GM18502 (cell line): Measurements from ENCODE around the gene RIPK1.
"Not testable (repeated sequence)": the region's sequence is repeated elsewhere in the genome, so short reads cannot be mapped to it uniquely, and the experiment has no call there.

Experiments
- ATAC-seq: cut with Tn5 transposase; IDR thresholded peaks from one replicate; pipeline ENCODE4 v1.9.1; 2021; ENCODE audit warnings: mild to moderate bottlenecking; ENCODE audit not compliant: unreplicated experiment, poor library complexity

The RIPK1 gene

GRCh38 chr6:3068329-3069214 is at the start of gene RIPK1:
Gene RIPK1, plus strand, starts transcription at chr6:3068494. Its CDS starts 8,330 bp downstream, at chr6:3076824.
- peak; percentile 81 for ATAC-seq

GRCh38 chr6:3019065-3019464 is 49.2 kb upstream of the RIPK1 start:
- no peak for ATAC-seq

DNA sequence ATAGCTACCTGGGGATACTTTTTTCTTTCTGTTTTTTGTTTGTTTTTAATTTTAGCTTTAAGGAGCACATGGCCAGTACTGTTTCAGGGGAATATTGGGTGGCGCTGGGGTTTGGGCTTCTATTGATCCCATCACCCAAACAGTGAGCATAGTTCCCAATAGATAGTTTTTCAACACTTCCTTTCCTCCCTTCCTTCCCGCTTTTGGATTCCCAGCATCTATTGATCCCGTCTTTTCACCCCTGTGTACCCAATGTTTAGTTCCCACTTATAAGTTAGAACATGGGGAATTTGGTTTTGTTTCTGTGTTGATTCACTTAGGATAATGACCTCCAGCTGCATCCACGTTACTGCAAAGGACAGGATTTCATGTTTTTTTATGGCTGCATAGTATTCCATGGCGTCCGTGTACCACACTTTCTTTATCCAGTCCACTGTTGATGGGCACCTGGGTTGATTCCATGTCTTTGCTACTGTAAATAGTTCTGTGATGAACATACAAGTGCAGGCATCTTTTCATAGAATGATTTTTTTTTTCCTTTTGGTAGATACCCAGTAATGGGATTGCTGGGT is 48.5 kb upstream of the RIPK1 start:
- ATAC-seq: no peak

- not testable (repeated sequence) for ATAC-seq
Measured at GRCh38 chr6:3020976-3021598, 47.2 kb upstream of the RIPK1 start.

- ATAC-seq: peak; percentile 4
Measured at GRCh38 chr6:3022765-3023662, 45.3 kb upstream of the RIPK1 start.

DNA sequence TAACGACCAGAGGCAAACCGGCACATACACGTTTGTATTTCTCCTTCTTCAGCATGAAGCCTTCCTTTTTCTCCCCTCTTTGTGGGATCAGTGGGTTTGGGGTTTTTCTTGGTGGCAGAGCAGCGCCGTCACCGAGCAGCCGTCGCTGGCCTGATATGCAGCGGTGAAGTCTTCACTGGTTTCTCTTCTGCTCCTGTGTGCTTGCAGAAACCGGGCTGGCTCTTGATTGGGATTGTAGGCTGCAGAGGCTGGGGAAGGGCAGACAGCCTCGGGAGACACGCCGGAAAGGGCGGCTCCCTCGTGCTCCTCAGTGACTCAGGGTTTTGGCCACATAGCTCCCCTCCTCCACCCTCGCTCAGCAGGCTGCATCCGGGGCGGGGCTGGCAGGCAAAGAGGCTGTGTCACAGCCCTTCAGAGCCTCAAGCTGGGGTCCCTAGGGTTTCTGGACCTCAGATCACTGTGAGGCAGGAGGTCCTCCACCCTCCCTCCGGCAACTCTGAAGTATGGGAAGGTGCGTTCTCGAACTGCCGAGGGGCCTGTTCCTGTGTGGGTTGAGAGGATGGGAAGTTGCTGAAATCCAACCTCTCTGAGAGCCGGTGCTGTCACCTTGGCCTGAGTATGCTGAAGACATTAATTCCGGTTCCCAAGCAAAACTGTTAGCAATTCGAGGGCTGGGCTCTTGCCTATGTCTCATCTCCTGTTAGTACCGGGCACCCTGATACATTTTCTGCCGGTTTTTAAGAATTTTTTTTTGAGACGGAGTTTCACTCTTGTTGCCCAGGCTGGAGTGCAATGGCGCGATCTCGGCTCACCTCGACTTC is 44.4 kb upstream of the RIPK1 start:
- peak; percentile 80 for ATAC-seq

DNA sequence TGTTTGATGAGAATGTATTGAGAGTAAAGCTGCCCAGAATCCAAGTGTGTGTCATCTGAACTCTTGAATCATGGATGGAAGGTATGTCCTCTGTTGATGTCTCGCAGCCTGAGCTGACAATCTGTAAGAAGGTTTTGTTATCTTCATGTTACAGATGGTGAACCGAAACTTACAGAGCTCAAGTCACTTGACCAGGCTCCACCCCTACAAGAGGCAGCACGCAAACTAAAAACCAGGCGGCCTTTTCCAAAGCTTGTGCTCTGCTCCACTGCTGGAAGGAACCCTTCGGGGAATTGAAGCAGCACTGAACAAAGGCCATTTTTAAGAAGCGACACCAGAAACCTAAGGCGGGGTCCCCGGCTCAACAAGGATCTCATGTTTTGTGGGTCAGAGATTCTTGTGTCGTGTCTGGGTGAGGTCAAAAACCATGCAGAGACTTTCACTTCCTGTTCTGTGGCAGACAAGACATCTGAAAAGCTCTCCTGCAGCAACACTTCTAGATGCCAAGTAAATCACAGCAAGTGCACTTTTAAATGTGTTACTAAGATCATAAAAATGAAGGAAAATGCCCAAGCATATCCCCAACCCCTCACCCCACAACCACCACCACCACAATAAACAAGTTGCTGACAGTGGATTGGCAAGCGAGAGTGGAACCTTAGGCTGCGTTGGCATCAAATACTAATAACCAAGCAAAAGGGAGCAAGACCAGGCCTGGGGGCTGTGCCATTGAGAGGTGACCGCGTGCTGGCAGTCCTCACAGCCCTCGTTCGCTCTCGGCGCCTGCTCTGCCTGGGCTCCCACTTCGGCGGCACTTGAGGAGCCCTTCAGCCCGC is 41.3 kb upstream of the RIPK1 start:
- ATAC-seq: peak; percentile 62

GRCh38 chr6:3028156-3028555 is 40.1 kb upstream of the RIPK1 start:
- not testable (repeated sequence) for ATAC-seq

DNA sequence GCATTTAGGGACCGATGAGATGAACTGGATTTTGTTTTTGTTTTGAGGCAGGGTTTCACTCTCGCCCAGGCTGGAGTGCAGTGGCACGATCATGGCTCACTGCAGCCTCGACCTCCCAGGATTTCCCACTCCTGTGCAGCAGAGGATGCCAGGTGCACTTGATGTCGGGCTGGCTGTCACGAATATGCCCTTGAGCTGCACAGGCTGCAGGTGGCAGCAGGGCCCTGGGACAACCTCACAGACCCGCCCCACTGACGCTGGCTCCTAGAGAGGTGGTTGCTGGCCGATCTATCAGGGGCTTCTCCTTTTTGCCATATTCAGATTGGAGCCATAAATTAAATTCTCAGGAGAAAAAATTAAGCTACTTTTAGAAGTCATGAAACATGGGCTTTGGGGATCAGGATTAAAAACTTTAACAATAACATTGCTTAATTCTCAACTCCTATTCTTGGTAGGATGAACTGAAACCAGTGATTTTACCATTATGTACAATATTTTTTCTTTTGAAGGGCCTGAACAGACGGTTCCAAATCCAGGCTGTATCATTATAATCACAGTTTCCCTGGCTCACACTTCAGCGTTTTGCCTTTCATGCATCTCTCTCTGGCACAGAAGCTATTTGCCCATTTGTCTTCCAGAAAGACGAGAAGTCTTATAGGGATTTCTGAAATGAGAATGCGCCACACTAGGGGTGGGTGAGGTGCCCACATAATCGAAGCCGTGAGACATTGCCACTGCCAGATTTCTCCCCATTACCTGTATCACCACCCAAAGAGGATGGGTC is 36.2 kb upstream of the RIPK1 start:
- no peak for ATAC-seq

DNA sequence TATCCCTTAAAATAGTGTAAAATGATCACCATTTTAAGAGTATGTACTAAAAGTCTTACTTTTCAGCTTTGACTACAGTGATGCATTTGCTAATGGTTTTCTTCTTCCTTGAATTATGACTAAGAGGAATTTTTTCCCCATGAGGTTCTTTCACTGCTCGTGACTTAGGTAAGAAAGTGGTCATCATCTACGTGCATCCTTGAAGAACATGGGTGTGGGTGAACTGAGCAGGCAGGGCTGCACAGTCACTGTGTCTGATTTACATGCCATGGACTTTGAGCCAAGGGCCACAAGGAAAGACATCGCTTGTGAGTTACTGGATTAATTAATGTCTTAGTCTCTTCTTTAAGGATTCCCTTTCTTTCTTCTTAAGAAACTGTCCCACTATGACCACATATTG is 35.3 kb upstream of the RIPK1 start:
- ATAC-seq: no peak

GRCh38 chr6:3033652-3034051 is 34.6 kb upstream of the RIPK1 start:
- no peak for ATAC-seq

DNA sequence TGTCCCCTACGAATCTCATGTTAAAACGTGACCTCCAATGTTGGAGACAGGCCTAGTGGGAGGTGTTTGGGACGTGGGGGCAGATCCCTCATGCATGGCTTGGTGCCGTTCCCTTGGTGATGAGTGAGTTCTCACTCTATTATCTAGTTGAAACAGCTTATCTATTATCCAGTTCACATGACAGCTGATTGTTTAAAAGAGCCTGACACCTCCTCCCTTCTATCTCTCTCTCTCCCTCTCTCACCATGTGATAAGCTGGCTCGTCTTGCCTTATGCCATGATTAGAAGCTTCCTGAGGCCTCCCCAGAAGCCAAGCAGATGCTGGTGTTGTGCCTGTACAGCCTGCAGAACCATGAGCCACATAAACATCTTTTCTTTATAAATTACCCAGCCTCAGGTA is 32.9 kb upstream of the RIPK1 start:
- no peak for ATAC-seq

- no peak for ATAC-seq
Measured at GRCh38 chr6:3036861-3037637, 31.2 kb upstream of the RIPK1 start.

- no peak for ATAC-seq
Measured at GRCh38 chr6:3037638-3038365, 30.5 kb upstream of the RIPK1 start.

DNA sequence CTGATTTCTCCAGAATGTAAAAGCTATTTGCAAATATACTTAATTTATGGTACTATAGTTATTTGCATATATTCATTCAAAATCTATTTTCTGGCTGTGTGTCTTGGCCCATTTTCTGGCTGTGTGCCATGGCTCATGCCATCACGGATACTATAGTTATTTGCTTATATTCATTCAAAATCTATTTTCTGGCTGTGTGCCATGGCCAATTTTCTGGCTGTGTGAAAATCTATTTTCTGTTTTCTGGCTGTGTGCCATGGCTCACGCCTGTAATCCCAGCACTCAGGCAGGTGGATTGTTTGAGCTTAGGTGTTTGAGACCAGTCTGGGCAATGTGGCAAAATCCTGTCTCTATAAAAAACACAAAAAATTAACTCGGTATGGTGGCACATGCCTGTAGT is 28.9 kb upstream of the RIPK1 start:
- no peak for ATAC-seq

- ATAC-seq: no peak
Measured at GRCh38 chr6:3041147-3041546, 27.1 kb upstream of the RIPK1 start.

GRCh38 chr6:3041606-3042005 is 26.7 kb upstream of the RIPK1 start:
- no peak for ATAC-seq
